ENCODE results near the gene MYOT. TPM values are rescaled to one million over a fixed set of nuclear protein-coding genes. Genes with fewer than 3 reads are reported as not detected.
"Not testable (repeated sequence)": the region's sequence is repeated elsewhere in the genome, so short reads cannot be mapped to it uniquely, and the experiment has no call there.

MYOT gene
- total RNA-seq, 1 experiment from 2014 or later: not detected

- Mint-ChIP-seq H3K4me3 (no peak overlapping the region), H3K27ac (no peak overlapping the region), H3K4me1 (no peaks in the 10 kb centered on the region), H3K27me3 (ENCODE audit: low read depth) (no peaks in the 10 kb centered on the region), H3K9me3 (peaks cover 4% of the 10 kb centered on the region; the same call in 1 of the 2 replicates), H3K36me3 (no peaks in the 10 kb centered on the region)
- DNase-seq (ENCODE audit: low spot score) (no peak), ATAC-seq (no peak)
- TF ChIP-seq TP53 (CRISPR knock-in tag; IDR thresholded peaks at IDR 0.05) (no peak), HMGXB4 (CRISPR knock-in tag; IDR thresholded peaks at IDR 0.05) (no peak), HMGA2 (CRISPR knock-in tag; IDR thresholded peaks at IDR 0.05) (no peak), ATF3 (CRISPR knock-in tag; conservative IDR thresholded peaks at IDR 0.05) (no peak), GRHL2 (CRISPR knock-in tag; IDR thresholded peaks at IDR 0.05; ENCODE audit: insufficient replicate concordance, severe bottlenecking) (no peak), GTF2I (CRISPR knock-in tag; conservative IDR thresholded peaks at IDR 0.05) (no peak), SMAD3 (CRISPR knock-in tag; IDR thresholded peaks at IDR 0.05; ENCODE audit: borderline replicate concordance) (no peak), NFATC4 (CRISPR knock-in tag; IDR thresholded peaks at IDR 0.05) (no peak), ZNF671 (CRISPR knock-in tag; IDR thresholded peaks at IDR 0.05) (no peak), ZNF232 (CRISPR knock-in tag; IDR thresholded peaks at IDR 0.05) (no peak), TEAD1 (CRISPR knock-in tag; IDR thresholded peaks at IDR 0.05) (no peak)
- TF ChIP-seq, protein P1, sequence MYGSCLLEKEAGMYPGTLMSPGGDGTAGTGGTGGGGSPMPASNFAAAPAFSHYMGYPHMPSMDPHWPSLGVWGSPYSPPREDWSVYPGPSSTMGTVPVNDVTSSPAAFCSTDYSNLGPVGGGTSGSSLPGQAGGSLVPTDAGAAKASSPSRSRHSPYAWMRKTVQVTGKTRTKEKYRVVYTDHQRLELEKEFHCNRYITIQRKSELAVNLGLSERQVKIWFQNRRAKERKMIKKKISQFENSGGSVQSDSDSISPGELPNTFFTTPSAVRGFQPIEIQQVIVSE (CRISPR knock-in tag; IDR thresholded peaks at IDR 0.05; ENCODE audit: borderline replicate concordance): no peak
- TF ChIP-seq, protein P2, sequence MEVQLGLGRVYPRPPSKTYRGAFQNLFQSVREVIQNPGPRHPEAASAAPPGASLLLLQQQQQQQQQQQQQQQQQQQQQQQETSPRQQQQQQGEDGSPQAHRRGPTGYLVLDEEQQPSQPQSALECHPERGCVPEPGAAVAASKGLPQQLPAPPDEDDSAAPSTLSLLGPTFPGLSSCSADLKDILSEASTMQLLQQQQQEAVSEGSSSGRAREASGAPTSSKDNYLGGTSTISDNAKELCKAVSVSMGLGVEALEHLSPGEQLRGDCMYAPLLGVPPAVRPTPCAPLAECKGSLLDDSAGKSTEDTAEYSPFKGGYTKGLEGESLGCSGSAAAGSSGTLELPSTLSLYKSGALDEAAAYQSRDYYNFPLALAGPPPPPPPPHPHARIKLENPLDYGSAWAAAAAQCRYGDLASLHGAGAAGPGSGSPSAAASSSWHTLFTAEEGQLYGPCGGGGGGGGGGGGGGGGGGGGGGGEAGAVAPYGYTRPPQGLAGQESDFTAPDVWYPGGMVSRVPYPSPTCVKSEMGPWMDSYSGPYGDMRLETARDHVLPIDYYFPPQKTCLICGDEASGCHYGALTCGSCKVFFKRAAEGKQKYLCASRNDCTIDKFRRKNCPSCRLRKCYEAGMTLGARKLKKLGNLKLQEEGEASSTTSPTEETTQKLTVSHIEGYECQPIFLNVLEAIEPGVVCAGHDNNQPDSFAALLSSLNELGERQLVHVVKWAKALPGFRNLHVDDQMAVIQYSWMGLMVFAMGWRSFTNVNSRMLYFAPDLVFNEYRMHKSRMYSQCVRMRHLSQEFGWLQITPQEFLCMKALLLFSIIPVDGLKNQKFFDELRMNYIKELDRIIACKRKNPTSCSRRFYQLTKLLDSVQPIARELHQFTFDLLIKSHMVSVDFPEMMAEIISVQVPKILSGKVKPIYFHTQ (CRISPR knock-in tag; IDR thresholded peaks at IDR 0.05): no peak
- ChIA-PET POLR2A (no interaction called here), CTCF (interaction anchor here (1.0 kb wide), 1 partner anchor 25 kb away, joined by 3 read pairs; no protein-coding TSS in a partner anchor)
Observed at GRCh38 chr5:137847687-137848086, 20.0 kb upstream of the MYOT start.

GRCh38 chr5:137853165-137853564, 14.5 kb upstream of the MYOT start:
- H3K27ac Mint-ChIP-seq; H3K27me3 Mint-ChIP-seq (ENCODE audit: low read depth); POLR2A ChIA-PET; CTCF ChIA-PET; ATAC-seq; DNase-seq (ENCODE audit: low spot score); H3K4me1 Mint-ChIP-seq; H3K36me3 Mint-ChIP-seq; H3K4me3 Mint-ChIP-seq: not testable (repeated sequence)
- peaks cover 10% of the 10 kb centered on the region; the same call in 1 of the 2 replicates for H3K9me3 Mint-ChIP-seq

DNA sequence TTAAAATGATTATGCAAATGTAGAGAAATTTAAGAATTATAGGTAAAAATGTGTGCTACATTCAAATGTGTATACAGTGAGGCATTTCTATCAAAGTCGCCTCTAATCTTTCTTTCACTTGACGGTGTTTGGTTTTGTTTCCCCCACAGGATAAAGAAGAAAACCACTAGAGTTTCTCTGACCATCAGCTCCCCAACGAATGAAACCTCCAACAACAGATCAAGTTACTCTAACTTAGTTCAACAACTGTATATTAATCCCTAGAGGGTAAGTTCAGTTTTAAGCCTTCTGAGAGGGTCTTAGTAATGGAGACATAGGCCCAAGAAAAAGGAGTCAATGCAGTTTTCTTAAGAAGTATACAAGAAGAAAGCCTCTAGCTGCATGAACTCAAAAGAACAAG, 11.5 kb upstream of the MYOT start:
- no peak overlapping the region for H3K4me3 Mint-ChIP-seq
- CTCF ChIA-PET: no interaction called here
- H3K4me1 Mint-ChIP-seq: peaks cover 4% of the 10 kb centered on the region; the same call in 1 of the 2 replicates
- H3K27ac Mint-ChIP-seq: no peak overlapping the region
- ATAC-seq: no peak
- DNase-seq (ENCODE audit: low spot score): no peak
- POLR2A ChIA-PET: no interaction called here
- no peaks in the 10 kb centered on the region for H3K36me3 Mint-ChIP-seq
- TF ChIP-seq ZNF423 (CRISPR knock-in tag; IDR thresholded peaks at IDR 0.05) (no peak), IRF1 (CRISPR knock-in tag; IDR thresholded peaks at IDR 0.05) (no peak), TEAD4 (CRISPR knock-in tag; IDR thresholded peaks at IDR 0.05) (no peak), CBFB (CRISPR knock-in tag; IDR thresholded peaks at IDR 0.05; ENCODE audit: low read depth) (no peak), ESRRA (CRISPR knock-in tag; IDR thresholded peaks at IDR 0.05; ENCODE audit: borderline replicate concordance) (no peak)
- peaks cover 10% of the 10 kb centered on the region; the same call in 1 of the 2 replicates for H3K9me3 Mint-ChIP-seq
- no peaks in the 10 kb centered on the region for H3K27me3 Mint-ChIP-seq (ENCODE audit: low read depth)
